ENCODE data around the gene MORN1. TPM values are rescaled to one million over a fixed set of nuclear protein-coding genes. Genes with fewer than 3 reads are reported as not detected.

MORN1 gene
- total and polyA plus RNA-seq, 2 experiments from 2014 or later = 4.8 to 11.1 TPM

DNA sequence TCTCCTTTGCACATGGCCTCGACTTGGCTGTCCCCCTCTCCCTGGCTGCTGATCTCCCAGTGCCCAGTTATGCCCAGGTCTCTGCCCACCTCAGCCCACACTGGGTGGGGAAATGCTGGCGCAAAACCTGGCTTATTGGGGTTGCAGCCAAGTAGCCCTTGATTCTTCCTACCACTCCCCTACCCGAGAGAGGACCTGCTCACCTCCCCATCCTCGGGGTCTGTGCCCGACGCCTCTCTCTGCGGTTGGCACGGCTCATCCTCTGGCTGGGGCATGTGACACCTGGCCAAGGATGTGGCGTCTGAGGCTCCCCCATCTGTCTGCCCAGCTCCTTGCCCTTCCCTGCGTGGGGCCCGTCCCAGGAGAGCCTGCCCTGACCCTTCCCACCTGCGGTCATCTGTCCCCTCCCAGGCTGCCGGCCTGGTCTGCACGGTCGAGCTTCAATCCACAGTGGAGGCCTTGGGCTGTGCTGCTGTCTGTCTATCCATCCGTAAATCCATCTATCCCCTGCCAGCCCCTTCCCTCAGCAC is 27.5 kb upstream of the MORN1 start:
- no peak overlapping the region for H3K27ac Mint-ChIP-seq
- no peak overlapping the region for H3K4me2 ChIP-seq
- peaks cover 17% of the 10 kb centered on the region for H3K27me3 Mint-ChIP-seq (ENCODE audit: insufficient read depth, low read depth, poor library complexity)

More for the DNA sequence above, 27.5 kb upstream of the MORN1 start:
- H3F3A ChIP-seq (replicated peaks; ENCODE audit: low read depth) = peaks cover 3% of the 10 kb centered on the region; the same call in 1 of the 2 replicates
- no peak overlapping the region for H3K4me3 ChIP-seq
- H3K9me2 ChIP-seq (ENCODE audit: insufficient read depth) = no peaks in the 10 kb centered on the region
- H3K27me3 ChIP-seq (ENCODE audit: insufficient read depth) = no peaks in the 10 kb centered on the region
- H3K4me3 Mint-ChIP-seq = no peak overlapping the region
- H3K9me3 Mint-ChIP-seq = 0 out of 3 replicates have a peak, but pooled peaks cover 3% of the 10 kb centered on the region
- H2AFZ ChIP-seq = no peak overlapping the region
- H3K79me2 ChIP-seq (replicated peaks; ENCODE audit: insufficient read depth) = no peaks in the 10 kb centered on the region
- no peaks in the 10 kb centered on the region for H3K36me3 ChIP-seq (ENCODE audit: insufficient read depth)
- H3K4me1 Mint-ChIP-seq = peaks cover 14% of the 10 kb centered on the region
- H3K27ac ChIP-seq (ENCODE audit: low read depth) = no peak overlapping the region
- H4K20me1 ChIP-seq (replicated peaks; ENCODE audit: insufficient read depth) = no peaks in the 10 kb centered on the region
- peaks cover 4% of the 10 kb centered on the region; the same call in 1 of the 2 replicates for H3K4me1 ChIP-seq (ENCODE audit: insufficient read depth)
- TF ChIP-seq, protein P1, sequence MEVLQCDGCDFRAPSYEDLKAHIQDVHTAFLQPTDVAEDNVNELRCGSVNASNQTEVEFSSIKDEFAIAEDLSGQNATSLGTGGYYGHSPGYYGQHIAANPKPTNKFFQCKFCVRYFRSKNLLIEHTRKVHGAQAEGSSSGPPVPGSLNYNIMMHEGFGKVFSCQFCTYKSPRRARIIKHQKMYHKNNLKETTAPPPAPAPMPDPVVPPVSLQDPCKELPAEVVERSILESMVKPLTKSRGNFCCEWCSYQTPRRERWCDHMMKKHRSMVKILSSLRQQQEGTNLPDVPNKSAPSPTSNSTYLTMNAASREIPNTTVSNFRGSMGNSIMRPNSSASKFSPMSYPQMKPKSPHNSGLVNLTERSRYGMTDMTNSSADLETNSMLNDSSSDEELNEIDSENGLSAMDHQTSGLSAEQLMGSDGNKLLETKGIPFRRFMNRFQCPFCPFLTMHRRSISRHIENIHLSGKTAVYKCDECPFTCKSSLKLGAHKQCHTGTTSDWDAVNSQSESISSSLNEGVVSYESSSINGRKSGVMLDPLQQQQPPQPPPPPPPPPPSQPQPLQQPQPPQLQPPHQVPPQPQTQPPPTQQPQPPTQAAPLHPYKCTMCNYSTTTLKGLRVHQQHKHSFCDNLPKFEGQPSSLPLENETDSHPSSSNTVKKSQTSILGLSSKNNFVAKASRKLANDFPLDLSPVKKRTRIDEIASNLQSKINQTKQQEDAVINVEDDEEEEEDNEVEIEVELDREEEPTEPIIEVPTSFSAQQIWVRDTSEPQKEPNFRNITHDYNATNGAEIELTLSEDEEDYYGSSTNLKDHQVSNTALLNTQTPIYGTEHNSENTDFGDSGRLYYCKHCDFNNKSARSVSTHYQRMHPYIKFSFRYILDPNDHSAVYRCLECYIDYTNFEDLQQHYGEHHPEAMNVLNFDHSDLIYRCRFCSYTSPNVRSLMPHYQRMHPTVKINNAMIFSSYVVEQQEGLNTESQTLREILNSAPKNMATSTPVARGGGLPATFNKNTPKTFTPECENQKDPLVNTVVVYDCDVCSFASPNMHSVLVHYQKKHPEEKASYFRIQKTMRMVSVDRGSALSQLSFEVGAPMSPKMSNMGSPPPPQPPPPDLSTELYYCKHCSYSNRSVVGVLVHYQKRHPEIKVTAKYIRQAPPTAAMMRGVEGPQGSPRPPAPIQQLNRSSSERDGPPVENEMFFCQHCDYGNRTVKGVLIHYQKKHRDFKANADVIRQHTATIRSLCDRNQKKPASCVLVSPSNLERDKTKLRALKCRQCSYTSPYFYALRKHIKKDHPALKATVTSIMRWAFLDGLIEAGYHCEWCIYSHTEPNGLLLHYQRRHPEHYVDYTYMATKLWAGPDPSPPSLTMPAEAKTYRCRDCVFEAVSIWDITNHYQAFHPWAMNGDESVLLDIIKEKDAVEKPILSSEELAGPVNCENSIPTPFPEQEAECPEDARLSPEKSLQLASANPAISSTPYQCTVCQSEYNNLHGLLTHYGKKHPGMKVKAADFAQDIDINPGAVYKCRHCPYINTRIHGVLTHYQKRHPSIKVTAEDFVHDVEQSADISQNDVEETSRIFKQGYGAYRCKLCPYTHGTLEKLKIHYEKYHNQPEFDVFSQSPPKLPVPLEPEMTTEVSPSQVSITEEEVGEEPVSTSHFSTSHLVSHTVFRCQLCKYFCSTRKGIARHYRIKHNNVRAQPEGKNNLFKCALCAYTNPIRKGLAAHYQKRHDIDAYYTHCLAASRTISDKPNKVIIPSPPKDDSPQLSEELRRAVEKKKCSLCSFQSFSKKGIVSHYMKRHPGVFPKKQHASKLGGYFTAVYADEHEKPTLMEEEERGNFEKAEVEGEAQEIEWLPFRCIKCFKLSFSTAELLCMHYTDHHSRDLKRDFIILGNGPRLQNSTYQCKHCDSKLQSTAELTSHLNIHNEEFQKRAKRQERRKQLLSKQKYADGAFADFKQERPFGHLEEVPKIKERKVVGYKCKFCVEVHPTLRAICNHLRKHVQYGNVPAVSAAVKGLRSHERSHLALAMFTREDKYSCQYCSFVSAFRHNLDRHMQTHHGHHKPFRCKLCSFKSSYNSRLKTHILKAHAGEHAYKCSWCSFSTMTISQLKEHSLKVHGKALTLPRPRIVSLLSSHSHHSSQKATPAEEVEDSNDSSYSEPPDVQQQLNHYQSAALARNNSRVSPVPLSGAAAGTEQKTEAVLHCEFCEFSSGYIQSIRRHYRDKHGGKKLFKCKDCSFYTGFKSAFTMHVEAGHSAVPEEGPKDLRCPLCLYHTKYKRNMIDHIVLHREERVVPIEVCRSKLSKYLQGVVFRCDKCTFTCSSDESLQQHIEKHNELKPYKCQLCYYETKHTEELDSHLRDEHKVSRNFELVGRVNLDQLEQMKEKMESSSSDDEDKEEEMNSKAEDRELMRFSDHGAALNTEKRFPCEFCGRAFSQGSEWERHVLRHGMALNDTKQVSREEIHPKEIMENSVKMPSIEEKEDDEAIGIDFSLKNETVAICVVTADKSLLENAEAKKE (CRISPR knock-in tag; IDR thresholded peaks at IDR 0.05) = no peak
- TF ChIP-seq NANOG (IDR thresholded peaks at IDR 0.05; ENCODE audit: borderline replicate concordance) (no peak), CREB1 (CRISPR knock-in tag; IDR thresholded peaks at IDR 0.05; ENCODE audit: low read depth) (no peak), EZH2phosphoT487 (IDR thresholded peaks at IDR 0.05; ENCODE audit: unreplicated experiment) (no peak), REST (IDR thresholded peaks at IDR 0.05; ENCODE audit: unreplicated experiment) (no peak), ZNF331 (CRISPR knock-in tag; IDR thresholded peaks at IDR 0.05; ENCODE audit: low read depth) (no peak), POLR2AphosphoS5 (IDR thresholded peaks at IDR 0.05; ENCODE audit: low read depth) (no peak), JUNB (IDR thresholded peaks at IDR 0.05; ENCODE audit: unreplicated experiment) (no peak), STAT1 (IDR thresholded peaks at IDR 0.05; ENCODE audit: unreplicated experiment) (no peak), EZH2 (IDR thresholded peaks at IDR 0.05; ENCODE audit: low read depth, unreplicated experiment) (no peak), ZNF114 (CRISPR knock-in tag; IDR thresholded peaks at IDR 0.05) (no peak)
- TF ChIP-seq, protein P2, sequence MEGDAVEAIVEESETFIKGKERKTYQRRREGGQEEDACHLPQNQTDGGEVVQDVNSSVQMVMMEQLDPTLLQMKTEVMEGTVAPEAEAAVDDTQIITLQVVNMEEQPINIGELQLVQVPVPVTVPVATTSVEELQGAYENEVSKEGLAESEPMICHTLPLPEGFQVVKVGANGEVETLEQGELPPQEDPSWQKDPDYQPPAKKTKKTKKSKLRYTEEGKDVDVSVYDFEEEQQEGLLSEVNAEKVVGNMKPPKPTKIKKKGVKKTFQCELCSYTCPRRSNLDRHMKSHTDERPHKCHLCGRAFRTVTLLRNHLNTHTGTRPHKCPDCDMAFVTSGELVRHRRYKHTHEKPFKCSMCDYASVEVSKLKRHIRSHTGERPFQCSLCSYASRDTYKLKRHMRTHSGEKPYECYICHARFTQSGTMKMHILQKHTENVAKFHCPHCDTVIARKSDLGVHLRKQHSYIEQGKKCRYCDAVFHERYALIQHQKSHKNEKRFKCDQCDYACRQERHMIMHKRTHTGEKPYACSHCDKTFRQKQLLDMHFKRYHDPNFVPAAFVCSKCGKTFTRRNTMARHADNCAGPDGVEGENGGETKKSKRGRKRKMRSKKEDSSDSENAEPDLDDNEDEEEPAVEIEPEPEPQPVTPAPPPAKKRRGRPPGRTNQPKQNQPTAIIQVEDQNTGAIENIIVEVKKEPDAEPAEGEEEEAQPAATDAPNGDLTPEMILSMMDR (conservative IDR thresholded peaks at IDR 0.05; ENCODE audit: low read depth in 2 of 2) = no peak
- TF ChIP-seq, protein P3, sequence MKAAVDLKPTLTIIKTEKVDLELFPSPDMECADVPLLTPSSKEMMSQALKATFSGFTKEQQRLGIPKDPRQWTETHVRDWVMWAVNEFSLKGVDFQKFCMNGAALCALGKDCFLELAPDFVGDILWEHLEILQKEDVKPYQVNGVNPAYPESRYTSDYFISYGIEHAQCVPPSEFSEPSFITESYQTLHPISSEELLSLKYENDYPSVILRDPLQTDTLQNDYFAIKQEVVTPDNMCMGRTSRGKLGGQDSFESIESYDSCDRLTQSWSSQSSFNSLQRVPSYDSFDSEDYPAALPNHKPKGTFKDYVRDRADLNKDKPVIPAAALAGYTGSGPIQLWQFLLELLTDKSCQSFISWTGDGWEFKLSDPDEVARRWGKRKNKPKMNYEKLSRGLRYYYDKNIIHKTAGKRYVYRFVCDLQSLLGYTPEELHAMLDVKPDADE (IDR thresholded peaks at IDR 0.05) = no peak
- ATAC-seq (no peak), DNase-seq (ENCODE audit: low spot score) (no peak)
- no peaks in the 10 kb centered on the region for H3K36me3 Mint-ChIP-seq (ENCODE audit: low read depth)

Measured in GM23338 (cell line).